ENCODE data around the gene MEG3. TPM values are rescaled to one million over a fixed set of nuclear protein-coding genes. Genes with fewer than 3 reads are reported as not detected.

Gene MEG3
- total and polyA plus RNA-seq, 7 donors: 3.5 to 168 (median 28.0) TPM

- intact Hi-C loops (cut with DNase I): no loop called here
- Histone ChIP-seq H3K27ac (no peak overlapping the region), H3K4me3 (no peak overlapping the region), H3K27me3 (peaks cover 0 to 17% (median 0%) of the 10 kb centered on the region in 3 donors), H3K36me3 (no peaks in the 10 kb centered on the region), H3K9me3 (no peaks in the 10 kb centered on the region), H3K4me1 (peaks cover 0 to 6% (median 0%) of the 10 kb centered on the region in 4 donors)
- 80 to 88% methylated on average over 9 of the region's 9 CpGs for WGBS, 2 donors
- TF ChIP-seq POLR2AphosphoS5 (IDR thresholded peaks at IDR 0.05): no peak
- TF ChIP-seq POLR2A (IDR thresholded peaks at IDR 0.05): no peak
- no peak for TF ChIP-seq EP300 (IDR thresholded peaks at IDR 0.05)
- TF ChIP-seq CTCF (IDR thresholded peaks at IDR 0.05): no peak
- DNase-seq: no peak
Measured at GRCh38 chr14:100844421-100844820, 18.5 kb downstream of the MEG3 start.

GRCh38 chr14:100844846-100845245, 18.9 kb downstream of the MEG3 start:
- TF ChIP-seq EP300 (IDR thresholded peaks at IDR 0.05): no peak
- no peak for TF ChIP-seq POLR2A (IDR thresholded peaks at IDR 0.05)
- TF ChIP-seq POLR2AphosphoS5 (IDR thresholded peaks at IDR 0.05): no peak
- no peak for TF ChIP-seq CTCF (IDR thresholded peaks at IDR 0.05)
- H3K4me1 ChIP-seq: peaks cover 0 to 6% (median 0%) of the 10 kb centered on the region in 4 donors
- intact Hi-C loops (cut with DNase I): no loop called here
- H3K9me3 ChIP-seq: no peaks in the 10 kb centered on the region
- H3K36me3 ChIP-seq: no peaks in the 10 kb centered on the region
- WGBS, 2 donors: 90 to 93% methylated on average over 13 of the region's 13 CpGs
- H3K27me3 ChIP-seq: peaks cover 0 to 17% (median 0%) of the 10 kb centered on the region in 3 donors
- no peak for DNase-seq
- no peak overlapping the region for H3K27ac ChIP-seq
- H3K4me3 ChIP-seq: no peak overlapping the region

GRCh38 chr14:100845341-100845740, 19.4 kb downstream of the MEG3 start:
- no peak overlapping the region for H3K27ac ChIP-seq
- intact Hi-C loops (cut with DNase I): no loop called here
- peaks cover 0 to 6% (median 0%) of the 10 kb centered on the region in 4 donors for H3K4me1 ChIP-seq
- TF ChIP-seq CTCF (IDR thresholded peaks at IDR 0.05) (no peak), POLR2AphosphoS5 (IDR thresholded peaks at IDR 0.05) (no peak), EP300 (IDR thresholded peaks at IDR 0.05) (no peak), POLR2A (IDR thresholded peaks at IDR 0.05) (no peak)
- peaks cover 0 to 17% (median 0%) of the 10 kb centered on the region in 3 donors for H3K27me3 ChIP-seq
- no peak overlapping the region for H3K4me3 ChIP-seq
- no peaks in the 10 kb centered on the region for H3K9me3 ChIP-seq
- no peak for DNase-seq
- H3K36me3 ChIP-seq: no peaks in the 10 kb centered on the region
- 91% methylated on average over 17 of the region's 17 CpGs for WGBS, 2 donors

GRCh38 chr14:100846309-100846859, 20.5 kb downstream of the MEG3 start:
- no peak for DNase-seq
- H3K4me1 ChIP-seq: peaks cover 0 to 6% (median 0%) of the 10 kb centered on the region in 4 donors

More at GRCh38 chr14:100846309-100846859, 20.5 kb downstream of the MEG3 start:
- no peaks in the 10 kb centered on the region for H3K36me3 ChIP-seq
- peaks cover 0 to 17% (median 0%) of the 10 kb centered on the region in 3 donors for H3K27me3 ChIP-seq
- no peak overlapping the region for H3K27ac ChIP-seq
- TF ChIP-seq EP300 (IDR thresholded peaks at IDR 0.05): no peak
- TF ChIP-seq CTCF (IDR thresholded peaks at IDR 0.05): no peak
- TF ChIP-seq POLR2AphosphoS5 (IDR thresholded peaks at IDR 0.05): no peak
- intact Hi-C loops (cut with DNase I): no loop called here
- H3K4me3 ChIP-seq: no peak overlapping the region
- WGBS, 2 donors: 92 to 93% methylated on average over 8 of the region's 8 CpGs
- H3K9me3 ChIP-seq: no peaks in the 10 kb centered on the region
